T follicular helper cell (primary cell): ENCODE results near the gene USP43.

Source experiments
- DNase-seq: peaks from one replicate; pipeline ENCODE4 v3.0.0-alpha.2; 2020; ENCODE audit warnings: low read depth

Gene USP43

DNA sequence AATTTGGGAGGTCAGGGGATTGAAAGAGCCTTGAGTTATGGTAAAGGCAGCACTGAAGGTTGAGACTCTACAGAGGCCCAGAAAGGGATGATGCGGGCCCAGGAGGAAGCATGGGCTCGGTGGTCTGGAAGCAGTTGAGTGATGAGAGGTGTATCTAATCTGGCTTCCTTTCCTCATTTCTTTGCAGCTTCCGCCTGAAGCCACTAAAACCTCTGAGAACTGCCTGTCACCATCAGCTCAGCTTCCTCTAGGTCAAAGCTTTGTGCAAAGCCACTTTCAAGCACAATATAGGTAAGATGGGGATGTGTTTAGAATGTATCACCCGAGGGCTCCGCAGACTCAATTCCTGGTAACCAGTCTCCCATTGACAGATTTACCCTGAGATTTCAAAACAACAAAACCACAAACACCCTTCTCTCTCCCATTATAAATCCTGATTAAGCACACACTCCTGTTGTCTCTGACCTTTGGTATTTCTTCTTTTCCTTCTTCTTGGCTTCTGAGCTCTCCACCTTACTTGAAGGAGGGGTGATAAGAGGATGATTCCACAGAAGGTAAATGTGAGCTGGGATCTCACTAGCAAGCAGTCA lies 21.2 kb downstream of the USP43 start:
- DNase-seq, result no peak

DNA sequence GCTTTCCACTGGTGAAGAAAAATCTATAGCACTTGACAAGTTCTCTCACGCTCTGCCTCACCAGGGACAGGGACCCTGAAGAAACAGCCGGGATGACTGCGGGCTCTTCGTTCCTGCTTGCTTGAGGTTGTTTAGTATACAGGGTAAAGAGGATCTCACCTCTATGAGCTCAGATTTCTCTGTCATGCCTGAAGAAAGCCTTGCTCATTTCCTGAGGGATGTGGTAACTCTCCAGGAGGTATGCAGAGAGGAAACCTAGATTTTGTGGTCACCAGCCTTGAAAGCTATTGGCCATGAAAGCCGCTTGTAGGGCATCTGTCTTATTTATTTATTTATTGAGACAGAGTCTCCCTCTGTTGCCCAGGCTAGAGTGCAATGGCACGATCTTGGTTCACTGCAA lies 23.2 kb downstream of the USP43 start:
- DNase-seq, result no peak

DNA sequence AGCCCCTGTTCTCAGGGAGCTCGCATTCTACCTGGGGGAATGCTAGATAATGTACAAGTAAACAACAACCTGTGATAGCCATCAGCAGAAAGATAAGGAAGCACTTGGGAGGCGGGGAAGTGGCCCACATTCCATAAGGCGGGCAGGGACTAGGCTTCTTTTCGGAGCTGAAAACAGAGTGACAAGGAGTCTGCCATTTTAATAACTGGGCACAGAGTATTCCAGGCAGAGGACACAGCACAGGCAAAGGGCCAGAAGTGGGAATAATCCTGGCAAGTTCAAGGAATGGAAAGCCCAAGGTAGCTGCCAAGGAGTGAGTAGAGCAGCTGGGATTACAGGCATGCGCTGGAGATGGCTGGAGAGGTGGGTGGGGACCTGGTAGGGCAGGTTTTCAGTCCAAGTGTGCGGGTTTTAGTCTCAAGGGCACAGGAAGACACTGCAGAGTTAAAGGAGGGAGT lies 24.3 kb downstream of the USP43 start:
- DNase-seq, result no peak

DNA sequence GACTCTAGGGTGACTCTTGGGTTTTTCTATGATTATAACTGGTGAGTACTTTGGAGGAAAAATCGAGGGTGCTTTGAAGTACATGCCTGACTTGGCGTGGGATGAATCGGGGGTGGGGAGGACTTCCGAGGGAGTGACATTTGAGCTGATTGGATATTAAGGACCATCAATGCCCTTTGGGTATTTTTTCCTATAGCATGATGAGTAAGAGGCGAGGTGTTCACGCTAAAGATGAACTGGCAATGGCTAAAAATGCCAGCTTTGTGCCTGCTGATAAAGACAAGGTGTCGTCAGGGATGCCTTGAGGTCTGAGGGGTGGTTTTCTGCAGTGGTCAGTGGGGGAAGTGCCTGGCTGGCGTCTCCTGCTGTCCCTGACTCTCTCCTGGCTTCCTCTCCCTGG lies 25.3 kb downstream of the USP43 start:
- no peak for DNase-seq

DNA sequence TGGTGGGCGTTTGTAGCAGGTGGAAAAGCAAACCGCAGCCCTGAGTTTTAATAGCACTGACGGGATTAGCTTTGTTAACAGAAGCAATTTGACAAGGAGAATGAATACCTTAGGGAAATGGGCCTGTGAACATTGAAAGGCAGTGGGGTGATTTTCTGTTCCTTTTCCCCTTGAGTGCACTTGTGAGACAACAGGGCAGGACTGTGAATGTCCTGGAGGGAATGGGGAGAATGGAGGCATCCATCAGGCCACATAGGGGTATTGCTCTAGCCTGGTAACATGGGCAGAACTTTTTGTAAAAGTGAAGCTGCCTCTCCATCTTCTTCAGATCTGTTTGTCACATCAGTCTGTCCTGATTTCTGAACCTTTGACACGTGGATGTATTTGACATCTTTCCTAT lies 26.2 kb downstream of the USP43 start:
- DNase-seq, result no peak

DNA sequence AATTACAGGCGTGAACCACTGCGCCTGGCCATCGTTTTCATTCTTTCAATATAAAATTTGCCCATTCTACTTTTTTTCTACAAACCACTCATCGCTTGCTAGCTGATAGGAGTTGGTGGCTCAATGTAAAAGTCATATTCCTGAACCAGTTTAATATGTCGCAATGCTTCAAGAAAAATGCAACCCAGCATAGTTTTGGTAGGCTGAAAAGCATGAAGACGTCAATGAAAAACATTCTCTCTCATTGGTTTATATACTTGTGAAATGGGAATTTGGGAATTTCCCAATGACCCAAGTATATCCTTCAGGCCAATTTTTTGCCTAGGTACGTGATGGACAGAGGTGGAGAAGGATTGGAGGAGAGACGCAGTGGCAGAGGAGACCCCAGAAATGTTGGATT lies 26.9 kb downstream of the USP43 start:
- DNase-seq, result no peak

DNA sequence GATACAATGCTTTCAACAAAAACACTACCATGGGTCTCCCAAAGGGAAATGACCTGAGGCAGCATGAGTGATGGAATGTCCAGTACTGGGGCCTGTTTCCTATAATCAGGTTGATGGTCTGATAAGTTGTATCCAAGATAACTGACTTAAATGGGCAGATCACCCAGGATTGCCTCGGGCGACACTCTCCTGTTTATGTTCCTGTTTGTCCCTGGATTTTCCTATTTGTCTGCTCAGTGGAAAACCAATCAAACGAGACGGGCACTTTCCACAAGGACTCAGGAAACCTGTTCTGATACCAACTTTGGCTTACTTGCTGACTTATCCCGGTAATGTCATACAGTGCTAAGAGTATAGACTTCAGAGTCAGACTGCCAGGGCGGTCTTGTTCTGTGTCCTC lies 27.4 kb downstream of the USP43 start:
- DNase-seq, result no peak

DNA sequence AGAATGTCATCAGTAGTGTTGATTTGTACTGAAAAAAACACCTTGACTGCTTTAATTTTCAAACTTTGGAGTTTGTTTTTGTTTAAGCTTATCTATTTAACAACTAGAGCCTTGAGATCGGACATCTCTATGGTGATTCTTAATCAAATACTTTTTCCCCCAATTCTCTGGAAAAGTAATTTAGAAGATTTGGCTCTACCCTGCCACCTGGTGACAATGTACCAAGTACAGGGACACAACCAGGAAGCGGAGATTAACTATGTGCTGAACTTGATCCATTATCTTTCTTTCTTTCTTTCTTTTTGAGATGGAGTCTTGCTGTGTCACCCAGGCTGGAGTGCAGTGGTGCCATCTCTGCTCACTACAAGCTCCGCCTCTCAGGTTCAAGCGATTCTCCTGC lies 30.8 kb downstream of the USP43 start:
- DNase-seq, result no peak

DNA sequence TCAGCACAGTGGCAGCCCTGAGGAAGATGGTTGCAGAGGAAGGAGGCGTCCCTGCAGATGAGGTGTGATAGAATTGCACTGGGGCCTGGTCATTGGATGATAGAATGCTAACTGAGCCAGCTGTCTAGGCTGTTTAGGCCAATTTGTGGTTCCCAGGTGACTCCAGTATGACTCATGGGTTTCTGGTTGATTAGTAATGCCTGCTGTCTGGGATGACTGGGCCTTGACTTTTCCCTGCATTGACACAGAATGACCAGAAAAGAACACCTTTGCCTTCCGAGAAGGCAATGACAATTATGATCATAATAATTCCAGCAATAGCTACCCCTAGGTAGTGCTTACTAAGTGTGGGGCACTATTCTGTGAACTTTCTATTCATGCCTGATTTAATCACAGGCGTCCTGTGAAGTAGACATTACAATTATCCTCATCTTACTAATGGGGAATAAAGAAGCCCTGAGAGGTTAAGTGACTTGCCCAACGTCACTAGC lies 31.5 kb downstream of the USP43 start:
- no peak for DNase-seq

DNA sequence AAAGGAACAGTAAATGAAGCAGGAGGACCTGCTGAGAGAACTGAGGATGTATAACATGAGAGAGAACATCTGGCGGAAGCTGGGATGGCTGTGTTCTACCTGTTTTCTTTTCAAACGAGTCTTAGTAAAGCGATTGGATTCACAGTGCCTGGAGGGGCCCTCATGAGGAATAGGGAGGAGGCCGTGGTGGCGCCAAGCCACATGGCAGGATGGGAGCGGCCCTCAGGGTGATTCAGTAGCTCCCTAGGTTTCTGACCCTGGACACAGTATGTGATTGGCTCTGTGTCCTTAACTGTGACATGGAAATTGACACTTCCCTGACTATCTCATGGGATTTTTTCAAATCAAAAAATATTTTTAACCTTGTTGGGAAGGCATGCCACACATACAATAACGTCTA lies 32.1 kb downstream of the USP43 start:
- DNase-seq, result no peak

DNA sequence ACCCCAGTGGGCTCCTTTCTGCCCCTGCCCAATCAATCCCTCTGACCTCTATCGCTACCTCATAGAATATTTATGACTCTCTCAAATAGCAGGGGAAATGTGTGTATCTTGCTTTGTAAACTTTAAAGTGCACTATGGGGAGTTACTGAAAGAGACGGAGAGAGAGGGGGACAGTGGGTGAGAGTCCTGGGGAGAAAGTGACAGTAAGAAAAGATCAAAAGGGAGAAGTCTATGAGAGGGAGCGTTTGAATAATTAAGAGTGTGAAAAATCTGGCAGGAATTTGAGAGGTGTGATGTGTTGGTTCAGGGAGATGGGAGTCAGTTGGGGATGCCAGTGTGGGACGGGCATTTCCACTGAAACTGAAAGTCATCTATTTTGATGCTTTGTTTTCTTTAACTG lies 32.6 kb downstream of the USP43 start:
- no peak for DNase-seq

DNA sequence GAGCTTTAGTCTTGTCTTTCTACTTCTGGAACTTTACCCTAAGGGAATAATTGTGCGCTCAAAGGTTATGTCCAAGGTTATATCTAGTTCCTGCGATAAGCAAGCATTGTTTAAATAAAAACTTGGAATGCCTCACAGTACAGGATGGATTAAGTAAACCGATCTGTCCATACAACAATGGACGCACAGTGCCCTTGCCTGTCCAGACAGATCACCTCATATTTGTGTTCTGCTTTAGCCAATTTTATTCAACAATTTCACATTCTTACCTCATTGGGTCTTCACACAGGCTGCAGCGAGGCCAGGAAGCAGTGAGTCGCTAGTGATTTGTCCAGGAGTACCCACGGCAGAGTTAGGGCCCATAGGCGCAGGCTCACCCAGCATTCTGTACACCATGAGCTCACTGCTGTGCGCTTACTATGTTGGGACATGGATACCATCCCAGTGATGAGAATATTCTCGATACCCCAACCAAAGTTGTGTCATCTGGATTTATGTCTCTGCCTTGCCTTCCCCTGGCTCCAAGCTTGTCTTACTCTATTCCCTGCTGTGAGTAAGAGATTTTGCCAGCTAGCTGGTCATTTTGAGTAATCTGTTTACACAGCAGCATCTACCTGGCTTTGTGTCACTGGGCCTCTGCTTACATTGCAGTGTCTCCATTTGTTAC lies 39.8 kb downstream of the USP43 start:
- no peak for DNase-seq

DNA sequence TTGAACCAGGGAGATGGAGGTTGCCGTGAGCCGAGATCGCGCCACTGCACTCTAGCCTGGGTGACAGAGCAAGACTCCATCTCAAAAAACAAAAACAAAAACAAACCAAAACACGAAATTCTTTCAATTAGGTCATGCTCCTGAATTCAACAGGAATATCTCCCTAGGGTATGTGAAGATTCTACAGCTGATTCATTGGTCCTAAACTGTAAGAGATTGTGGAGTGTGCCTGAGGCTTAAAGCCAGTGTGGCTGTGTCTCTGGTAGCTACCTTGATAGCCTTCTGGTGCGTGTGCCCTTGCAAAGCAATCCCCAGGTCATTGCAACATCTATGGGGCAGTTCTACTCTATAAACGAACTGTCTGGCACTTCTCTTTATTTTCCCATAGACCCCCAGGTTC lies 48.4 kb downstream of the USP43 start:
- no peak for DNase-seq

DNA sequence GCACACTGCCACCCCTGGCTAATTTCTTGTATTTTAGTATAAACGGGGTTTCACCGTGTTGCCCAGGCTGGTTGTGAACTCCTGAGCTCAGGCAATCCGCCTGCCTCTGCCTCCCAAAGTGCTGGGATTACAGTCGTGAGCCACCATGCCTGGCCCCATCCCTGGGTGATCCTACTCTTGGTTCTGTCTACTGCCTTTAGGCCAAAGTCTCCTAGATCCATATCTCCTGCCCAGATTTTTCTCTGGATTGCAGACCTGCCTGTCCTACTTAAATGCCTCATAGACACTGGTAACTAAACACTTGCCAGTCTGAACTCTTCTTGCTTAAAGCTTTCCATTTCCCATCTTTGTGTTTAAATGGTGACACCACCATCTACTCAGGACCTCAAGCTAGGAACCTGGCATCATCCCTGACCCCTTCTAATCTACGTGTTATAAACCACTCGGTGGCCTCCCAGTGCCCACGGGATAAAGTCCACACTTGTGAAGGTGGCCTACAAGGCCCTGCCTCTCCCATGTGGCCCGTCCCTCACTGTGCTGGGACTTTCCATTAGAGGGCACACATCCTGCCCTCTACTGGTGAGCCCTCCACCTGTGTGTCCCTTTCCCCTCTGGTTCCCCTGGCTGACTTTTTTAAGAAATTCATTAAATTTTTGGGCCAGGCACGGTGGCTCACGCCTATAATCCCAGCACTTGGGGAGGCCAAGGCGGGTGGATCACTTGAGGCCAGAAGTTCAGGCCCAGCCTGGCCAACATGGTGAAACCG lies 51.1 kb downstream of the USP43 start:
- DNase-seq, result no peak

DNA sequence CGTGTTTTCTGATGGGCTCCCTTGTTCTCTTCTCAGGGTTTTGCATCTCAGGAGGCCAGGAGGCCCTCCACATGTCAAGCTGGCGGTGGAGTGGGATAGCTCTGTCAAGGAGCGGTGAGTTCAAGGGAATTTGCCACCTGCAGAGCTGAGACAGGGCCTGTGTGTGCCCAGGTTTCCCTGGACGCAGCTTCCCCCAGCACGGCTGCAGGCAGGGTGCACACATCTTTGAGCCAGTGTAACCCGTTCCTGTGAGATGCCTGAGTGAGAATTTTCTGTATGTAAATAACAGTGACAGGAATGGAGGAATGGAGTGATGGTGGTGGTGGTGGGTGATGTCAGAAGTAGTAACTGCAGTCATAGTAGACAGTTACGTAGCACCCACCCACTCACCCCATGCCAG lies 54.8 kb downstream of the USP43 start:
- no peak for DNase-seq

DNA sequence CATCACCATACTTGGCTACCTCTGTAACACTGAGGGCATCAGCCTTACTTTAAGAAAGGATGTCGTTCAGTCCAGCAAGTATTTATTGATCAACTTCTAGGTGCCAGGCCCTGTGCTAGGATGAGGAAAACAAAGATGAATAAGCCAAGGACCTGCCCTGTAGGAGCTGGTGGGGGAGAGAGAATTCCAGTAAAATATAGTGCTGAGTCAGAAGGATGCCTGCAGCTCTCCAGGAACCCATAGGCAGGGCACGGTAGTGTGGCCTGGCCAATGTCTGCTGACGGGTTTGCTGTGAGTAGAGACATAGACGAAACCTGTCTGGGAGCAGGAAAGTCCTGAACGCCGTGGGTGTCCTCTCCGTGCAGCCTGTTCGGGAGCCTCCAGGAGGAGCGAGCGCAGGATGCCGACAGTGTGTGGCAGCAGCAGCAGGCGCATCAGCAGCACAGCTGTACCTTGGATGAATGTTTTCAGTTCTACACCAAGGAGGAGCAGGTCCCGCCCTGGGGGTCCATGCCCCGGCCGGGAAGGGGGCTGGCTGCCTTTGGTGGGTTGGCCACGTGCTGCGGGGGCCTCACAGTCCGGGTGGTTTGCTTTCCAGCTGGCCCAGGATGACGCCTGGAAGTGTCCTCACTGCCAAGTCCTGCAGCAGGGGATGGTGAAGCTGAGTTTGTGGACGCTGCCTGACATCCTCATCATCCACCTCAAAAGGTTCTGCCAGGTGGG lies 55.6 kb downstream of the USP43 start:
- no peak for DNase-seq

DNA sequence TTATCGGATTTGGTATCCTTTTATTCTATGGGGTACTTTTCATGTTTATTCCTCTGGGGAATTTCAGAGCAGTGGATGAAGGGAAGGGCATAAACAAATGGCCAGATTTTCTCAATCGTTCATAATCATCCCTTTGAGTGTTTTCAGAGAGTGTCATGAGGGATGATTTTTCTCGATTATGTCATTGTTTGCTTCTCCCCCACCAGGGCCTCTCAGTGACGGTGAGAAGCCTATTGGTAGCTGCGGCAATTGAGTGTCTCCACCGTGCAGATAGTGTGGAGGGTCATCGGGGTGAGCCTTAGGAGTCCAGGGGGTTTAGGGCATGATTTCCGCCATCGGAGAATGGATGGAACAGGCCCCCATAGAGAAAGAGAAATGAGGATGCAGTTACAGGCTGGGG lies 57.2 kb downstream of the USP43 start:
- no peak for DNase-seq

DNA sequence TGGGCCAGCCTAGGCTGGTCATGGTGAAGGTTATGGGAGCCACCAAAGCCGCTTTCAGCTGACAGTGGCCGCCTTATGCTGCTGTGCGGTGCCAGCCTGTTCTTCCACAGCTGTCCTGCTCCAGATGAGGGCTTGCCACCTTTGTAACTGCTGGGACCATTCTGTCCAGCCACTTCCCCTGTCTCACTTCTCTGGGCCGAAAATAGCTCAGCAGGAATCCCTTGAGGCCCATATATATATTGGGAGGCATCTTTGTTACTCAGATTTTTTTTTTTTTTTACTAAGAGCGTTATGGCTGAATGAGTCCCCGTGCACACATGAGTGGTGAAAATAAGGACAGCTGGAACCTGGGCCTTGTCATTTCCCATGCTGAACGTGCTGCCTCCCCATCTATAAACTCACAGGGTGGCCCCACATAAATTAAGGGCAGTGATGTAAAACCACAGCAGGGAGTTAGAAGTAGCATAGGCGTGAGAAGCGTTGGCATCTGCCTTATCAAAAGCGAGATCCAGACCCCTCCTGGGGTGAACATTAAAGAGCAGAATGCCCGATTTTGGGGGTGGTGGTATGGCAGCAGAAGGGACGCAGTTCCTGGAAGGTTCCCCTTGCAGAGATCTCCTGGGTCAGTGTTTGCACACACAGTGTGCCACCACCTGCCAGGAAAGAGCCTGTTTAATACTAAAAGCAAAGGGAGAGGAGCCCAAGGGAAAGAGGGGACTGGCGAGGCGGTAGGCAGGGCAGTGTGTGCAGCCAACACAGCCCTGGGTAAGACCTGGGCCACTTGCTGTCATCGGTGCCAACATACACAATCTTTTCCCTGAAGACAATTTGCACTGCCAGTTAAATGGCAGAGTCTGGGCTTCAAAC lies 57.8 kb downstream of the USP43 start:
- DNase-seq, result no peak

DNA sequence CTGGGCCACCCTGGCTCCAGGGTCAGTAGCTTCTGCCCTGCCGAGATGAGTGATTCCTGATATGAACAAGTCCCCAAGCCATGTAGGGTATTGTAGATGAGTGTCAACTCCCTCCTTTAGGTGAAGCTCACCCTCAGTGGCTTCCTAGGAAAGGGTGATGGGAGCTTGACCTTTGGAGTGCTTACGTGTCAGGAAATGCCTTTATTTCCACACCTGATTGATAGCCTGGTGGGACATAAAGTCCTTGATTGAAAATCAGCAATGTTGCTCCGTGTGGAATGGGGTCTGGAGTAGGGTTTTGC lies 58.4 kb downstream of the USP43 start:
- DNase-seq, result no peak

DNA sequence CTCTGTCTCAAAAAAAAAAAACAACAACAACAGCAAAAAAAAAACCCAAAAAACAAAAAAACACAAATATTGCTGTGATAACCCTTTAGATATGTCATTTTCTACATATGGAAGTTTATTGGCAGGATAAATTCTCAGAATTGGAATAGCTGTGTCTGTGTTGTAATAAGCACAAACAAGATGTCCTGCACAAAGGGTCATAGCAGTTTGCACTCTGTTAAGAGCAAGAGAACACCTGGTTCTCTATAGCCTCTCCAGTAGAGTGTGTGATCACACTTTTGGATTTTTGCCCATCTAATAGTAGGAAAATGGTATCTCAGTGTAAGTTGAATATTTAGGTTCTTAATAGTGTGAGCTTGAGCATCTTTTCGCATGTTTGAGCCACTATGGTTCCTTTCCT lies 60.4 kb downstream of the USP43 start:
- no peak for DNase-seq

DNA sequence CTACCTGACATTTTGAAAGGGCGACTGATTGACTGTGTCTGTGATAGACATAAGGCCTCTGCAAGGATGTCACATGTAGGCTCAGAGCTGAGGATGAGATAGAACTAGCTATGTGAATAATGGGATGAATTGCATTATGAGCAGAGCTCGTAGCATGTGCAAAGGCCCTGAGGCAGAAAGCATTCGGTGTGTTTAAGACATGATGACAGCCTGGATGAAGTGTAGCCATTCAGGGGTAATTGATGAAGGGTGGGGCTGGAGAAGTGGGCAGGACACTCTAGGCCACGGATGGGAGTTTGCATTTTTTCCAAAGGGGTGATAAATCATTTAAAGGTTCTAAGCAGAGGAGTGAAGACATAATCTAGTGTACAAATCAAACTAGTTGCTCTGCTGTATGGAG lies 62.6 kb downstream of the USP43 start:
- DNase-seq, result no peak

DNA sequence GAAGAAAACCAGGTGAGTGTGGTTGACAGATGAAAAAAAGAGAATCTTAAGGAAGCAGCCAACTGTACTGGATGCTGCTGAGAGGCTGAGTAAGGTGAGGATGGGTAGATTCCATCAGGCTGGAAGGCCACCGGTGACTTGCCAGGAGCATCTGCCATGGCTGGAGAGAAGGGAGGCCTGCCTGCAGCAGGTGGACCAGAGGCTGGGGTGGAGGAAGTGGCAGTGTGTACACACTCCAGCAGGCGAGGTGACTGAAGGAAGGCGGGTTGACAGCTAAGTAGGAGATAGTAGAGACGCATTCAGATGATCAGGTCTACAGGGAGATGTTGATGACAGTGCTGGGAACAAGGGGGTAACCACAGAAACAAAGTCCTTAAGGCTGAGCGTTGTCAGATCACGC lies 69.5 kb downstream of the USP43 start:
- DNase-seq, result no peak
